SK-N-MC (cell line): ENCODE results near the gene HDLBP.
"Not testable (repeated sequence)": the region's sequence is repeated elsewhere in the genome, so short reads cannot be mapped to it uniquely, and the experiment has no call there.

Experiments used
- DNase-seq: peaks from one replicate; pipeline ENCODE4 v3.0.0-alpha.2; 2011; ENCODE audit warnings: low read depth, low spot score
- H3K27ac ChIP-seq: fragments of 200-600 bp; sonication (generic); 2 replicates; pipeline ENCODE4 v1.5.1; 2016; ENCODE audit warnings: mixed run types
- H3K36me3 ChIP-seq: fragments of 200-600 bp; sonication (generic); 2 replicates; pipeline ENCODE4 v1.6.1; 2017; ENCODE audit warnings: antibody characterized with exemption, low read length, mixed read lengths; ENCODE audit not compliant: insufficient read depth
- H3K4me3 ChIP-seq: fragments of 200-600 bp; sonication (generic); 2 replicates; pipeline ENCODE4 v1.5.1; 2016
- H3K9ac ChIP-seq: fragments of 200-600 bp; sonication (generic); 2 replicates; pipeline ENCODE4 v1.8.0; 2017; ENCODE audit warnings: mixed run types, mixed read lengths; ENCODE audit not compliant: insufficient read length
- H3K9me3 ChIP-seq: fragments of 200-600 bp; sonication (generic); 2 replicates; pipeline ENCODE4 v1.6.1; 2017; ENCODE audit warnings: low read depth, mild to moderate bottlenecking, antibody characterized with exemption, low read length, moderate library complexity, mixed read lengths
- EZH2 ChIP-seq: fragments of 200-600 bp; sonication (generic); IDR thresholded peaks from one replicate; pipeline ENCODE4 v1.6.1; 2017; ENCODE audit warnings: antibody characterized with exemption
- FOXP2 ChIP-seq: optimal IDR thresholded peaks from 2 replicates; pipeline ENCODE3; 2011; ENCODE audit warnings: mild to moderate bottlenecking, moderate library complexity; ENCODE audit not compliant: insufficient read depth; ENCODE audit errors: extremely low read length, control extremely low read depth
- POLR2AphosphoS5 ChIP-seq: IDR thresholded peaks from 2 replicates; pipeline ENCODE4 v1.6.1; 2012; ENCODE audit warnings: mild to moderate bottlenecking, low read depth, low read length, borderline replicate concordance

Gene HDLBP

DNA sequence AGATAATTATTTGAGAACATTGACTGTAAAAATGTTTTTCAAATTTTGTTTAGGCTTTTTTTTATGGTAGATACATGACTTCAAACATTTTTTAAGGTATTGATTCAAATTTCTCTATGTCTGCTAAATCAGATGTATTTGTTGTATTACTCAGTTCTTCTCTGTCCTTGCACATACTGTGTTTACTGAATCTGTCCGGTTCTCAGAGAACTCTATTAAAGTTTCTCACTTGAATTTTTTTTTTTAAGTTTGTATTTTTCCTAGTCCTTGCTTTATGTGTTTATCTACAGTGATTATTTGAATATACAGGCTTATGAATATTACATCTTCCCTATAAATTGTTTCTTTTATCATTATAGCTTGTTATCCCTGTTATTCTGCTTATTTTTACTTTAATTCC lies 5.6 kb upstream of the HDLBP start:
- TF ChIP-seq FOXP2 (no peak), EZH2 (no peak)
- Histone ChIP-seq H3K4me3 (0 out of 2 replicates have a peak overlapping the region, but pooled peaks have one; percentile 31), H3K27ac (0 out of 2 replicates have a peak overlapping the region, but pooled peaks have one; percentile 35), H3K9ac (peak overlapping the region; percentile 50), H3K9me3 (no peaks in the 10 kb centered on the region), H3K36me3 (peaks cover 59% of the 10 kb centered on the region)
- no peak for DNase-seq

DNA sequence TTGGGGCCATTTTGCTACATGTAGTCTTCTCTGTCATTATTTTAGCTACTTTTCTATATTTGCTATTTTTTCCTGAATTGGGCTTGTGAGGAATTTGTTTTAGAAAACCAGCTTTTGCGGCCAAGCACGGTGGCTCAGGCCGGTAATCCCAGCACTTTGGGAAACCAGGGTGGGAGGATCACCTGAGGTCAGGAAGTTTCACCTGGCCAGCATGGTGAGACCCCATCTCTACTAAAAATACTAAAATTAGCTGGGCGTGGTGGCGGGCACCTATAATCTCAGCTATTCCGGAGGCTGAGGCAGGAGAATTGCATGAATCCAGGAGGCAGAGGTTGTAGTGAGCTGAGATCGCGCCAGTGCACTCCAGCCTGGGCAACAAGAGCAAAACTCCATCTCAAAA lies 4.9 kb upstream of the HDLBP start:
- Histone ChIP-seq H3K27ac (no peak overlapping the region), H3K4me3 (peak overlapping the region; percentile 26; the same call in 1 of the 2 replicates), H3K36me3 (peaks cover 53% of the 10 kb centered on the region), H3K9ac (no peak overlapping the region), H3K9me3 (no peaks in the 10 kb centered on the region)
- DNase-seq = no peak
- TF ChIP-seq FOXP2 (no peak), EZH2 (no peak), POLR2AphosphoS5 (no peak)

- DNase-seq, H3K9me3 ChIP-seq, H3K27ac ChIP-seq, H3K9ac ChIP-seq: not testable (repeated sequence)
- H3K4me3 ChIP-seq = peak overlapping the region; percentile 14; the same call in 1 of the 2 replicates
- H3K36me3 ChIP-seq = peaks cover 37% of the 10 kb centered on the region
Measured at GRCh38 chr2:241318830-241319229, 3.4 kb upstream of the HDLBP start.

- Histone ChIP-seq H3K4me3 (peak overlapping the region; percentile 88), H3K27ac (no peak overlapping the region), H3K9me3 (no peaks in the 10 kb centered on the region), H3K36me3 (peaks cover 28% of the 10 kb centered on the region), H3K9ac (peak overlapping the region; percentile 93)
- DNase-seq = no peak
- no peak for TF ChIP-seq POLR2AphosphoS5
- TF ChIP-seq FOXP2 = no peak
- TF ChIP-seq EZH2 = no peak
Measured at GRCh38 chr2:241317391-241317790, 1.9 kb upstream of the HDLBP start.

GRCh38 chr2:241316825-241317224 lies 1.4 kb upstream of the HDLBP start:
- Histone ChIP-seq H3K9ac (peak overlapping the region; percentile 93), H3K27ac (no peak overlapping the region), H3K9me3 (no peaks in the 10 kb centered on the region), H3K36me3 (peaks cover 26% of the 10 kb centered on the region), H3K4me3 (peak overlapping the region; percentile 88)
- DNase-seq = no peak
- TF ChIP-seq EZH2 (no peak), POLR2AphosphoS5 (no peak), FOXP2 (no peak)

- Histone ChIP-seq H3K9ac (peak within 1 kb of the TSS; percentile 96), H3K4me3 (peak within 1 kb of the TSS; percentile 88), H3K9me3 (no peaks in the 10 kb centered on the region), H3K27ac (peak within 1 kb of the TSS; percentile 95), H3K36me3 (peaks cover 23% of the 10 kb centered on the region)
- no peak for DNase-seq
- TF ChIP-seq FOXP2 = no peak
- no peak for TF ChIP-seq POLR2AphosphoS5
- TF ChIP-seq EZH2 = no peak
Measured at GRCh38 chr2:241315879-241316631, 583 bp upstream of the HDLBP start, which contains the start of gene SEPTIN2. TSS of gene SEPTIN2 (plus strand) at chr2:241315925. CDS start at chr2:241324233, 8,308 bp downstream.

DNA sequence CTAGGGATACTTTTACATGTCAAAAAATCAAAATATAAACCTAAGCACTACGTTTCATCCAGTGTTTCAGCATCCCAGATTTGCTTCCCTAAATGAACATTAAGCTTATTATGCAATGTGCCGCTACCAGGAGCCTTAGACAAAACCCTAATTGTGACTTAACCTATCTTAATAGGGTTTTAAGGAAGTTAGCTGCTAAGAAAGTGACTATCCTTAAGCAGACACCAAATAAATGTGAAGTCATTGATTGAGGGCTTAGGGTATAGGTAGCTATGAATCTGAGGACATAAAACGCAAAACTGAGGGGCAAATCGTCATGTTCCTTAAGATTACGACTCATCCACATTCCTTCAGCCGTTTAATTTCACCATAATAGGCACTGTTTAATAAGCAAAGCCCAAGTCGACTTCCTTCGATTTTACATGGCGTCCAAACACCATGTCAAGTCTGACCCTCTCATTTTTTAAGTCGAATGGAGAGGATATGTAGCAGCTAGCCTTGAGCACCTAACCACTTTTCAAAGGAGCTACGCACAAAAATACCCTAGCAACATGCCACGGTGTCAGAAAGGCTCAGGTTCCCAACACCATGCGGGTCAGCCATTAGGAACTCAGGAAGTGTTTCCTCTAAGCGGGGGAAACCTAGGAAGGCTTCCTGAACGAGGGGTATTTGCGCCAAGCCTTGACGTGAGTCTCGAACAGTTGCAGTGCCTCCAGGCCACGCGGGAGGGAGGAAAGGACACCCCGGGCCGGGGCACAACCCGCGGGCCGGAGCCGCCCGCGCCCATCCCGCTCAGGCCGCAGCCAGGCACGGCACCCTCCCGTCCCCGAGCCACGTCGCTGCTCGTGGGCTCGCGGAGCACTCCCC lies 1.0 kb downstream of the HDLBP start:
- no peaks in the 10 kb centered on the region for H3K9me3 ChIP-seq
- H3K9ac ChIP-seq = peak overlapping the region; percentile 96
- no peak for TF ChIP-seq EZH2
- TF ChIP-seq POLR2AphosphoS5 = no peak
- TF ChIP-seq FOXP2 = no peak
- no peak for DNase-seq
- H3K36me3 ChIP-seq = peaks cover 13% of the 10 kb centered on the region
- peak overlapping the region; percentile 88 for H3K4me3 ChIP-seq
- peak overlapping the region; percentile 95 for H3K27ac ChIP-seq

DNA sequence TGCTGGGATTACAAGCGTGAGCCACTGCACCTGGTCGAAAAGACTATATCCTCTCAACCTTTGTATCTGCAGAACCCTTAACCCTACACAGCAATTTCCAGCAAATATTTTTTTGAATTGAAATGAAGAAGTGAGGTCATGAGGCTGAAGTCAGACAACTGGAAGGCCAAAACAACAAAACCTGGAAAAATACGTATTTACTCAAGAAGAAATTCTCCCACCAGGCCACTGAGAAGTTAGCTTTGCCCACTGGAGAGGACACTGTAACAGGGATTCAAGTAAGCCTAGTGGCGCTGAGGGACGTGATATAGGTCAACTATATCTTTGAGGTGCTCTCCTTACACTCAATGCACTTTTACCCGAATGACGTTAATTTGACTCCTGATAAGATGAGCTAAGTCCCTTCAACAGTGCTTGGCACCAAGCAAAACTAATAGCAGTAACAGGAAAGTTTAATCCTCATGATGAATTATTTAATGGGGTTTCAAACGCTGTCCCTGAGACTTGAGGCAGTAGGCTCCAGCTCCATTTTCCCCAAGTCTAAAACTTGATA lies 1.9 kb downstream of the HDLBP start:
- H3K9ac ChIP-seq = peak overlapping the region; percentile 96

More for the DNA sequence above, 1.9 kb downstream of the HDLBP start:
- Histone ChIP-seq H3K9me3 (no peaks in the 10 kb centered on the region), H3K27ac (no peak overlapping the region), H3K36me3 (peaks cover 9% of the 10 kb centered on the region; the same call in 1 of the 2 replicates), H3K4me3 (peak overlapping the region; percentile 88)
- TF ChIP-seq FOXP2 (no peak), POLR2AphosphoS5 (no peak), EZH2 (no peak)
- DNase-seq = no peak
